PC-3 (cell line): ENCODE results near the gene MS4A15.

Source experiments
- EZH2 ChIP-seq: fragments of 300-600 bp; sonication (generic); IDR thresholded peaks from one replicate; pipeline ENCODE4 v1.6.1; 2017; ENCODE audit warnings: antibody characterized with exemption, mild to moderate bottlenecking, low read length; ENCODE audit not compliant: unreplicated experiment
- EZH2phosphoT487 ChIP-seq: fragments of 300-600 bp; sonication (generic); IDR thresholded peaks from 2 replicates; pipeline ENCODE4 v1.6.1; 2018; ENCODE audit warnings: mild to moderate bottlenecking, antibody characterized with exemption, low read length, borderline replicate concordance
- TF ChIP-seq, protein P1 (sequence below): fragments of 300-600 bp; sonication (generic); conservative IDR thresholded peaks from 2 replicates; pipeline ENCODE4 v1.5.1; 2017; ENCODE audit warnings: antibody characterized with exemption, low read depth, mild to moderate bottlenecking, low read length

DNA sequence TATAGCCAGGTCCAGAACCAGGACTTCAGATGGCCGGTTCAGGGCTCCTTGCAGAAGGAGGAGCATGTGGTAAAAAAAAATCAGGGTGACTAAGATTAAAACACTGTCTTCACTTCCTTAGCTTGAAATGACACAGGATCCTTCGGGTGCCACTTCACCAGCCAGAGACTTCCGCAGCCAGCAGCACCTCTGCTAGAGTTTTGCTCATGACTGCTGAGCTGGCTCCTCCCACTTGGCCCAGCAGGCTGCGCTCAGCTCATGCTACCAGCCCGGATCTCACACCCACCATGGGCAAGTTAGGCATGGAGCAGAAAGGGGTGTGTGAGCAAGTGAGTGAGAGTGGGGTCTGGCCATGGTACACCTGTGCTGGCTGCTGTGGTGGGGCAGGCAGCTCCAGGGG lies 38.7 kb upstream of the MS4A15 start:
- TF ChIP-seq, protein P1, sequence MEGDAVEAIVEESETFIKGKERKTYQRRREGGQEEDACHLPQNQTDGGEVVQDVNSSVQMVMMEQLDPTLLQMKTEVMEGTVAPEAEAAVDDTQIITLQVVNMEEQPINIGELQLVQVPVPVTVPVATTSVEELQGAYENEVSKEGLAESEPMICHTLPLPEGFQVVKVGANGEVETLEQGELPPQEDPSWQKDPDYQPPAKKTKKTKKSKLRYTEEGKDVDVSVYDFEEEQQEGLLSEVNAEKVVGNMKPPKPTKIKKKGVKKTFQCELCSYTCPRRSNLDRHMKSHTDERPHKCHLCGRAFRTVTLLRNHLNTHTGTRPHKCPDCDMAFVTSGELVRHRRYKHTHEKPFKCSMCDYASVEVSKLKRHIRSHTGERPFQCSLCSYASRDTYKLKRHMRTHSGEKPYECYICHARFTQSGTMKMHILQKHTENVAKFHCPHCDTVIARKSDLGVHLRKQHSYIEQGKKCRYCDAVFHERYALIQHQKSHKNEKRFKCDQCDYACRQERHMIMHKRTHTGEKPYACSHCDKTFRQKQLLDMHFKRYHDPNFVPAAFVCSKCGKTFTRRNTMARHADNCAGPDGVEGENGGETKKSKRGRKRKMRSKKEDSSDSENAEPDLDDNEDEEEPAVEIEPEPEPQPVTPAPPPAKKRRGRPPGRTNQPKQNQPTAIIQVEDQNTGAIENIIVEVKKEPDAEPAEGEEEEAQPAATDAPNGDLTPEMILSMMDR: no peak
- TF ChIP-seq EZH2phosphoT487 (no peak), EZH2 (no peak)
